ENCODE results near the gene PDP2. TPM values are rescaled to one million over a fixed set of nuclear protein-coding genes. Genes with fewer than 3 reads are reported as not detected.
"Not testable (repeated sequence)": the region's sequence is repeated elsewhere in the genome, so short reads cannot be mapped to it uniquely, and the experiment has no call there.

The PDP2 gene
- total RNA-seq, 1 experiment from 2014 or later, result 27.2 TPM

DNA sequence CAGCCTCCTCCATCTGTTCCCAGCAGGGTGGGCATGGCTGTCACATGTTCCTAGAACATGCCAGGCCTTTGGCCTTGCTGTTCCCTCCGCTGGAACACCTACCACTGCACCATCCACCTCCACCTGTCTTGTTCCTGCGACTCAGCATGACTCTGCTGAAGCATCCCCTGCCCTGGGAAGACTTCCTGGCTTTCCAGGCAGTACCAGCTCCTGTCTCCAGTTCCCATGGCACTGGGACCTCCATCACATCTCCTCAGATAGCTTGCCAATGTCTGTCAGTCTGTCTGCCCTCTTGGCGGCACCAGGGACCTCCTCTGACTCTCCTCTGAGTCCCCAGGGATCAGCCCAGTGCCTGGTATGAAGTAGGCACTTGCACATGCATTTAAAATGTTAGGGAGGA, 15.7 kb downstream of the PDP2 start:
- intact Hi-C loops (cut with micrococcal nuclease; ENCODE audit: unreplicated experiment), result loop anchor here (2.0 to 5.0 kb wide), 2 partner anchors 33 to 51 kb away; no protein-coding TSS in a partner anchor

DNA sequence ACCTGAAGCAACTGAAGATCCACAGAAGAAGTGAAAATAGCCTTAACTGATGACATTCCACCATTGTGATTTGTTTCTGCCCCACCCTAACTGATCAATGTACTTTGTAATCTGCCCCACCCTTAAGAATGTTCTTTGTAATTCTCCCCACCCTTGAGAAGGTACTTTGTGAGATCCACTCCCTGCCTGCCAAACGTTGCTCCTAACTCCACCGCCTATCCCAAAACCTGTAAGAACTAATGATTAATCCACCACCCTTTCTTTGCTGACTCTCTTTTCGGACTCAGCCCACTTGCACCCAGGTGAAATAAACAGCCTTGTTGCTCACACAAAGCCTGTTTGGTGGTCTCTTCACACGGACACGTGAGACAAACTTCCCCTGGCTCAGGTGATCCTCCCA, 16.4 kb downstream of the PDP2 start:
- not testable (repeated sequence) for H3K36me3 Mint-ChIP-seq (ENCODE audit: insufficient read depth, unreplicated experiment); H3K27ac Mint-ChIP-seq (ENCODE audit: unreplicated experiment); H3K9me3 Mint-ChIP-seq (ENCODE audit: low read depth, unreplicated experiment); H3K27me3 Mint-ChIP-seq (ENCODE audit: unreplicated experiment); BruUV-seq (replicated peaks); H3K4me3 Mint-ChIP-seq (ENCODE audit: low read depth, unreplicated experiment); DNase-seq
- intact Hi-C loops (cut with micrococcal nuclease; ENCODE audit: unreplicated experiment), result loop anchor here (5.0 kb wide), 1 partner anchor 51 kb away; no protein-coding TSS in a partner anchor
- CTCF ChIA-PET, result interaction anchor here (1.5 kb wide), 1 partner anchor 30 kb away, joined by 4 read pairs; no protein-coding TSS in a partner anchor
- H3K4me1 Mint-ChIP-seq (ENCODE audit: low read depth, unreplicated experiment), result peaks cover 42% of the 10 kb centered on the region

More for the DNA sequence above, 15.7 kb downstream of the PDP2 start:
- Mint-ChIP-seq H3K36me3 (ENCODE audit: insufficient read depth, unreplicated experiment) (peaks cover 4% of the 10 kb centered on the region), H3K27ac (ENCODE audit: unreplicated experiment) (no peak overlapping the region), H3K9me3 (ENCODE audit: low read depth, unreplicated experiment) (no peaks in the 10 kb centered on the region), H3K4me3 (ENCODE audit: low read depth, unreplicated experiment) (no peak overlapping the region), H3K4me1 (ENCODE audit: low read depth, unreplicated experiment) (peaks cover 42% of the 10 kb centered on the region), H3K27me3 (ENCODE audit: unreplicated experiment) (no peaks in the 10 kb centered on the region)
- no TSS peak for BruUV-seq (replicated peaks)
- no peak for TF ChIP-seq CTCF (IDR thresholded peaks at IDR 0.05; ENCODE audit: unreplicated experiment)
- DNase-seq, result no peak
- CTCF ChIA-PET, result interaction anchor here (0.6 to 2.0 kb wide), 6 partner anchors 14 to 141 kb away, joined by 4 to 23 read pairs (median 6); partner anchors contain the start of genes PDP2 and RRAD

DNA sequence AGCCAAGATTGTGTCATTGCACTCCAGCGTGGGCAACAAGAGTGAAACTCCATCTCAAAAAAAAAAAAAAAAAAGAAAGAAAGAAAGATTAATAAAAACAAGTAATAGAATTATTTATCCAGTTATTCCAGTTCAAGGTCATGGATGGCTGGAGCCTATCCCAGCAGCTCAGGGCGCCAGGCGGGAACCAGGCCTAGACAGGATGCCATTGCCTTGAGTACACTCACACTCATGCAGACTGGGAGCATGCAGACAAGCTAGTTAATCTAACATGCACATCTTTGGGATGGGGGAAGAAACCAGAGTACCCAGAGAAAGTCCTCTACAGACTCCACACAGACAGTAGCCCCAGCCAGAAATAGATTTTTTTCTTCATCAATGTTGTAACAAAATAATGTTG, 17.9 kb downstream of the PDP2 start:
- Mint-ChIP-seq H3K9me3 (ENCODE audit: low read depth, unreplicated experiment) (no peaks in the 10 kb centered on the region), H3K4me3 (ENCODE audit: low read depth, unreplicated experiment) (no peak overlapping the region), H3K36me3 (ENCODE audit: insufficient read depth, unreplicated experiment) (peaks cover 4% of the 10 kb centered on the region), H3K27ac (ENCODE audit: unreplicated experiment) (no peak overlapping the region), H3K4me1 (ENCODE audit: low read depth, unreplicated experiment) (peaks cover 42% of the 10 kb centered on the region), H3K27me3 (ENCODE audit: unreplicated experiment) (no peaks in the 10 kb centered on the region)
- CTCF ChIA-PET, result interaction anchor here (0.9 to 1.5 kb wide), 2 partner anchors 12 to 29 kb away, joined by 4 to 6 read pairs; no protein-coding TSS in a partner anchor
- DNase-seq, result no peak
- no TSS peak for BruUV-seq (replicated peaks)
- TF ChIP-seq CTCF (IDR thresholded peaks at IDR 0.05; ENCODE audit: unreplicated experiment), result no peak
- intact Hi-C loops (cut with micrococcal nuclease; ENCODE audit: unreplicated experiment), result loop anchor here (5.0 kb wide), 1 partner anchor 49 kb away; no protein-coding TSS in a partner anchor

GRCh38 chr16:66898933-66899309, 18.6 kb downstream of the PDP2 start:
- CTCF ChIA-PET, result interaction anchor here (0.9 kb wide), 1 partner anchor 11 kb away, joined by 6 read pairs; no protein-coding TSS in a partner anchor
- Mint-ChIP-seq H3K27ac (ENCODE audit: unreplicated experiment) (no peak overlapping the region), H3K36me3 (ENCODE audit: insufficient read depth, unreplicated experiment) (peaks cover 4% of the 10 kb centered on the region), H3K4me3 (ENCODE audit: low read depth, unreplicated experiment) (no peak overlapping the region), H3K4me1 (ENCODE audit: low read depth, unreplicated experiment) (peaks cover 42% of the 10 kb centered on the region), H3K9me3 (ENCODE audit: low read depth, unreplicated experiment) (no peaks in the 10 kb centered on the region), H3K27me3 (ENCODE audit: unreplicated experiment) (no peaks in the 10 kb centered on the region)
- no peak for DNase-seq
- intact Hi-C loops (cut with micrococcal nuclease; ENCODE audit: unreplicated experiment), result loop anchor here (5.0 kb wide), 1 partner anchor 48 kb away; no protein-coding TSS in a partner anchor
- no peak for TF ChIP-seq CTCF (IDR thresholded peaks at IDR 0.05; ENCODE audit: unreplicated experiment)
- no TSS peak for BruUV-seq (replicated peaks)

DNA sequence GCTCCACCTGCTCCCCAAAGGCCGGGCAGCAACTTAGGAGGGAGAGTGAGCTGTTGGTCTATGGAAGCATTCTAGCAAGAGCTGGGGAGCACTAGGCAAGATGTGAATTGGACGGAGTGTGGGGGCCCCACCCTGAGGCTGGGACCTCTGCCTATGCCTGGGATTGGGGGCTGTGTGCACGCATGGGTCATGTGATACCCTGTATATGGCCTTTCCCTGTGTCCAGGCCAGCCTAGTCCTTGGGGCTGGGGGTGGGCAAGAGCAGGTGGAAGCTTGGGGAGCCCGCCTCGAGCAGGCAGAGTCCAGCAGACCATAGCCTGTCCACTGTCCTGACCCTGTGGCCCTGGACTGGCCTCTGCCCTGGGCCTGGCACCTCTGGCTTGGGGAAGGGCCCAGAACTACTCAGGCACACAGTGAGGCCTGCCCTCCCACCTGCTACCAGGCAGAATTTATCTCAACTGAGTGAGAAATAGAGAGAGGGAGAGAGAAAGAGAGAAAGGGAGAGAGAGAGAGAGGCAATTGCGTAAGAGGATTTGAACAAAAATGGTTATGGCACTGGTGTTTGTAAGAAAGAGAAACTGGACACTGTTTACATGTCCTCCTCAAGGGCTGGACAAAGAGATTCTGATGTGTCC, 19.1 kb downstream of the PDP2 start:
- no peak for DNase-seq
- intact Hi-C loops (cut with micrococcal nuclease; ENCODE audit: unreplicated experiment), result loop anchor here (5.0 kb wide), 1 partner anchor 48 kb away; no protein-coding TSS in a partner anchor
- H3K36me3 Mint-ChIP-seq (ENCODE audit: insufficient read depth, unreplicated experiment), result peaks cover 4% of the 10 kb centered on the region
- no peak for TF ChIP-seq CTCF (IDR thresholded peaks at IDR 0.05; ENCODE audit: unreplicated experiment)
- H3K27ac Mint-ChIP-seq (ENCODE audit: unreplicated experiment), result no peak overlapping the region
- no peaks in the 10 kb centered on the region for H3K27me3 Mint-ChIP-seq (ENCODE audit: unreplicated experiment)
- H3K4me1 Mint-ChIP-seq (ENCODE audit: low read depth, unreplicated experiment), result peaks cover 42% of the 10 kb centered on the region
- no TSS peak for BruUV-seq (replicated peaks)
- CTCF ChIA-PET, result interaction anchor here (0.7 to 0.9 kb wide), 4 partner anchors 19 to 369 kb away, joined by 3 to 4 read pairs (median 3); partner anchors contain the start of gene PDP2
- no peak overlapping the region for H3K4me3 Mint-ChIP-seq (ENCODE audit: low read depth, unreplicated experiment)
- H3K9me3 Mint-ChIP-seq (ENCODE audit: low read depth, unreplicated experiment), result no peaks in the 10 kb centered on the region

Measured in Calu3 (cell line).